SK-N-SH (cell line): Measurements from ENCODE around the gene GPR68. TPM values are rescaled to one million over a fixed set of nuclear protein-coding genes. Genes with fewer than 3 reads are reported as not detected.

Experiments
- CTCF ChIA-PET: fragments of 300-600, 350-600 bp; formaldehyde crosslinking; extraction: SDS; loops from one replicate; lab custom pipeline; 2021; lab: Yijun Ruan, JAX
- POLR2A ChIA-PET: fragments of 350-600 bp; sonication (Branson Sonifier 250); formaldehyde crosslinking; extraction: SDS; loops from one replicate; lab custom pipeline; 2020; ENCODE audit warnings: antibody characterized with exemption, inconsistent platforms; lab: Yijun Ruan, JAX
- DNase-seq: peaks from one replicate; pipeline ENCODE4 v3.0.0; 2012
- H2AFZ ChIP-seq: fragments of 200-600 bp; sonication (generic); 2 replicates; pipeline ENCODE4 v1.8.1; 2016; ENCODE audit warnings: antibody characterized with exemption, mild to moderate bottlenecking, low read depth
- H3F3A ChIP-seq: fragments of 200-600 bp; sonication (generic); replicated peaks from 2 replicates; pipeline ENCODE3; 2016; ENCODE audit warnings: antibody characterized with exemption, mild to moderate bottlenecking; ENCODE audit not compliant: insufficient read depth
- H3K27ac ChIP-seq, 2 experiments: fragments of 200-500 bp in 1 of 2; fragments of 200-600 bp in 1 of 2; sonication (Bioruptor generic) in 1 of 2; sonication (generic), shearing (Covaris generic) in 1 of 2; 2 replicates each; pipeline versions ENCODE4 v1.5.1 to v1.6.1; 2014 to 2016; ENCODE audit warnings: low read depth in 2 of 2, inconsistent platforms in 1 of 2, low read length in 1 of 2, mild to moderate bottlenecking in 1 of 2, mixed read lengths in 1 of 2
- H3K27me3 ChIP-seq: fragments of 200-600 bp; sonication (generic), shearing (Covaris generic); 2 replicates; pipeline ENCODE4 v1.6.1; 2016; ENCODE audit warnings: mixed run types; ENCODE audit not compliant: insufficient read depth
- H3K36me3 ChIP-seq, 2 experiments: fragments of 200-500 bp in 1 of 2; fragments of 200-600 bp in 1 of 2; sonication (Bioruptor generic) in 1 of 2; sonication (generic) in 1 of 2; replicated peaks in 1 of 2; 2 replicates each; pipeline versions ENCODE3 to v1.5.1; 2014 to 2016; ENCODE audit warnings: low read length in 1 of 2, mild to moderate bottlenecking in 1 of 2; ENCODE audit not compliant: insufficient read depth in 2 of 2, control insufficient read depth in 1 of 2
- H3K4me1 ChIP-seq, 2 experiments: fragments of 200-500 bp in 1 of 2; fragments of 200-600 bp in 1 of 2; sonication (Bioruptor generic) in 1 of 2; sonication (generic), shearing (Covaris generic) in 1 of 2; 2 replicates each; pipeline versions ENCODE4 v1.5.1 to v1.6.1; 2014 to 2016; ENCODE audit warnings: low read depth in 1 of 2, low read length in 1 of 2, mixed run types in 1 of 2; ENCODE audit not compliant: insufficient read depth in 2 of 2, control insufficient read depth in 1 of 2
- H3K4me2 ChIP-seq: fragments of 200-600 bp; sonication (generic), shearing (Covaris generic); 2 replicates; pipeline ENCODE4 v1.6.1; 2017; ENCODE audit warnings: mixed run types
- H3K4me3 ChIP-seq, 2 experiments: fragments of 200-500 bp in 1 of 2; fragments of 200-600 bp in 1 of 2; sonication (Bioruptor generic) in 1 of 2; sonication (generic), shearing (Covaris generic) in 1 of 2; 2 replicates each; pipeline versions ENCODE4 v1.5.1 to v1.8.1; 2014 to 2016; ENCODE audit warnings: low read depth in 2 of 2, inconsistent platforms in 1 of 2, low read length in 1 of 2, mild to moderate bottlenecking in 1 of 2, mixed read lengths in 1 of 2, moderate library complexity in 1 of 2
- H3K79me2 ChIP-seq: fragments of 200-600 bp; sonication (generic); 2 replicates; pipeline ENCODE4 v1.8.1; 2017; ENCODE audit warnings: mild to moderate bottlenecking; ENCODE audit not compliant: insufficient read depth
- H3K9ac ChIP-seq: fragments of 200-600 bp; sonication (generic); 2 replicates; pipeline ENCODE4 v1.6.1; 2017; ENCODE audit warnings: mixed run types
- H3K9me2 ChIP-seq: fragments of 200-600 bp; sonication (generic); 2 replicates; pipeline ENCODE4 v1.6.1; 2017; ENCODE audit warnings: mixed run types
- H3K9me3 ChIP-seq: fragments of 200-600 bp; sonication (generic); 2 replicates; pipeline ENCODE4 v1.6.1; 2017; ENCODE audit warnings: mixed run types, mild to moderate bottlenecking, moderate library complexity
- H4K20me1 ChIP-seq: fragments of 200-600 bp; sonication (generic); 2 replicates; pipeline ENCODE4 v1.6.1; 2017; ENCODE audit warnings: mild to moderate bottlenecking, mixed run types; ENCODE audit not compliant: insufficient read depth
- CHD2 ChIP-seq: fragments of 150-350 bp; IDR thresholded peaks from 2 replicates; pipeline ENCODE4 v1.6.1; 2018; ENCODE audit warnings: low read length; ENCODE audit not compliant: partially characterized antibody
- EP300 ChIP-seq, 2 experiments: IDR thresholded peaks; 2 replicates each; pipeline versions ENCODE4 v1.4.0 to v1.6.1; 2012; ENCODE audit warnings: borderline replicate concordance in 1 of 2, low read depth in 1 of 2, low read length in 1 of 2
- EZH2phosphoT487 ChIP-seq: fragments of 200-600 bp; sonication (generic); IDR thresholded peaks from 2 replicates; pipeline ENCODE4 v1.6.1; 2017; ENCODE audit warnings: low read depth, mixed run types, mild to moderate bottlenecking, antibody characterized with exemption, moderate library complexity, borderline replicate concordance
- FOSL2 ChIP-seq: IDR thresholded peaks from 2 replicates; pipeline ENCODE4 v1.4.0; 2012; ENCODE audit warnings: low read depth, mild to moderate bottlenecking, moderate library complexity, borderline replicate concordance
- FOXJ3 ChIP-seq: sonication (generic); formaldehyde crosslinking; IDR thresholded peaks from 2 replicates; pipeline ENCODE4 v1.5.1; 2020; ENCODE audit warnings: mild to moderate bottlenecking, missing genetic modification reagents
- FOXM1 ChIP-seq: IDR thresholded peaks from 2 replicates; pipeline ENCODE4 v1.4.0; 2012; ENCODE audit warnings: low read depth, mild to moderate bottlenecking
- GABPA ChIP-seq: IDR thresholded peaks from 2 replicates; pipeline ENCODE4 v1.4.0; 2012; ENCODE audit warnings: low read depth, mild to moderate bottlenecking
- GATA2 ChIP-seq: sonication (generic); formaldehyde crosslinking; IDR thresholded peaks from 2 replicates; pipeline ENCODE4 v1.5.0; 2020; ENCODE audit warnings: mild to moderate bottlenecking, missing genetic modification reagents
- MEF2A ChIP-seq: IDR thresholded peaks from 2 replicates; pipeline ENCODE4 v1.4.0; 2012; ENCODE audit warnings: low read depth, borderline replicate concordance
- MXI1 ChIP-seq: IDR thresholded peaks from 2 replicates; pipeline ENCODE4 v1.6.1; 2012; ENCODE audit warnings: mild to moderate bottlenecking, low read depth, low read length, improper control_type of control experiment
- NFIC ChIP-seq: IDR thresholded peaks from 2 replicates; pipeline ENCODE4 v1.4.0; 2012; ENCODE audit warnings: borderline replicate concordance
- NRF1 ChIP-seq: IDR thresholded peaks from 2 replicates; pipeline ENCODE4 v1.6.1; 2012; ENCODE audit warnings: low read depth, mild to moderate bottlenecking, low read length
- PBX3 ChIP-seq: IDR thresholded peaks from 2 replicates; pipeline ENCODE4; 2012
- POLR2AphosphoS5 ChIP-seq: IDR thresholded peaks from 2 replicates; pipeline ENCODE4 v1.6.1; 2012; ENCODE audit warnings: low read depth, low read length
- RCOR1 ChIP-seq: fragments of 150-350 bp; IDR thresholded peaks from 2 replicates; pipeline ENCODE4 v1.6.1; 2017; ENCODE audit warnings: antibody characterized with exemption, low read length
- RFX5 ChIP-seq: IDR thresholded peaks from 2 replicates; pipeline ENCODE4 v1.6.1; 2012; ENCODE audit warnings: mild to moderate bottlenecking, improper control_type of control experiment, low read length
- RXRA ChIP-seq: IDR thresholded peaks from 2 replicates; pipeline ENCODE4 v1.4.0; 2012; ENCODE audit warnings: low read depth, mild to moderate bottlenecking, borderline replicate concordance
- TAF1 ChIP-seq: IDR thresholded peaks from 2 replicates; pipeline ENCODE4 v1.6.1; 2012; ENCODE audit warnings: low read depth, mild to moderate bottlenecking, low read length, moderate library complexity, borderline replicate concordance
- TCF12 ChIP-seq: IDR thresholded peaks from 2 replicates; pipeline ENCODE4 v1.4.0; 2012
- USF1 ChIP-seq: IDR thresholded peaks from 2 replicates; pipeline ENCODE4 v1.4.0; 2012; ENCODE audit warnings: low read depth, borderline replicate concordance
- USF2 ChIP-seq: fragments of 150-350 bp; IDR thresholded peaks from 2 replicates; pipeline ENCODE4 v1.6.1; 2017; ENCODE audit warnings: antibody characterized with exemption, low read length, low read depth, borderline replicate concordance
- WGBS: methylation state at CpG from one replicate; pipeline ENCODE4 v1.1.6; 2017; ENCODE audit warnings: low lambda C conversion rate; 5-methylcytosine and 5-hydroxymethylcytosine counted together
- polyA plus RNA-seq, 3 experiments: library from polyadenylated mRNA; depleted of rRNA; stranded (reverse); fragments of >200 nt; gene quantifications; 2 replicates each; pipeline ENCODE4 v1.2.3, GENCODE V29; 2012
- TF ChIP-seq, protein P1 (sequence below): IDR thresholded peaks from 2 replicates; pipeline ENCODE4 v1.4.0; 2012; ENCODE audit warnings: low read depth
- TF ChIP-seq, protein P2 (sequence below): fragments of 200-600 bp; sonication (generic); IDR thresholded peaks from 2 replicates; pipeline ENCODE4 v1.6.1; 2017; ENCODE audit warnings: antibody characterized with exemption, mild to moderate bottlenecking, moderate library complexity

Gene GPR68
- polyA plus RNA-seq, 1 of the 3 experiments (the other 2 are of a cell fraction): 0.18 TPM

- Histone ChIP-seq H3K9me3 (no peaks in the 10 kb centered on the region), H3K27ac (no peak overlapping the region), H3K4me1 (no peaks in the 10 kb centered on the region; a peak in 1 of 4 replicates), H3K36me3 (no peaks in the 10 kb centered on the region), H2AFZ (no peak overlapping the region), H3K79me2 (no peaks in the 10 kb centered on the region), H3K27me3 (no peaks in the 10 kb centered on the region), H3K9me2 (no peaks in the 10 kb centered on the region)
- TF ChIP-seq EP300 (IDR thresholded peaks at IDR 0.05; ENCODE audit: borderline replicate concordance in 1 of 2, low read depth in 1 of 2, low read length in 1 of 2) (no peak), PBX3 (no peak), USF2 (no peak), TCF12 (no peak), RXRA (no peak), GATA2 (CRISPR knock-in tag) (no peak), FOXM1 (no peak), GABPA (no peak), EZH2phosphoT487 (no peak), FOSL2 (no peak), NFIC (no peak), NRF1 (no peak), POLR2AphosphoS5 (no peak)
- TF ChIP-seq, protein P1, sequence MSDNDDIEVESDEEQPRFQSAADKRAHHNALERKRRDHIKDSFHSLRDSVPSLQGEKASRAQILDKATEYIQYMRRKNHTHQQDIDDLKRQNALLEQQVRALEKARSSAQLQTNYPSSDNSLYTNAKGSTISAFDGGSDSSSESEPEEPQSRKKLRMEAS: no peak
- TF ChIP-seq, all 33 proteins: peak for 0
- WGBS: 93% methylated on average over 34 of the region's 63 CpGs
- Histone ChIP-seq H3F3A (no peaks in the 10 kb centered on the region), H3K9ac (no peak overlapping the region), H3K4me3 (no peak overlapping the region), H4K20me1 (no peaks in the 10 kb centered on the region), H3K4me2 (no peak overlapping the region)
- no peak for DNase-seq
- POLR2A ChIA-PET: no interaction called here
- CTCF ChIA-PET: interaction anchor here (1.1 to 1.6 kb wide), 2 partner anchors 10 to 53 kb away, joined by 3 to 7 read pairs; partner anchors contain the start of gene GPR68
Measured at GRCh38 chr14:91233936-91234790, 10.3 kb downstream of the GPR68 start.

- Histone ChIP-seq H3K79me2 (no peaks in the 10 kb centered on the region), H3K4me3 (no peak overlapping the region), H3K9ac (no peak overlapping the region), H2AFZ (no peak overlapping the region), H3K36me3 (no peaks in the 10 kb centered on the region), H3K4me1 (no peaks in the 10 kb centered on the region; a peak in 1 of 4 replicates), H4K20me1 (no peaks in the 10 kb centered on the region), H3K27me3 (no peaks in the 10 kb centered on the region), H3K9me2 (no peaks in the 10 kb centered on the region), H3K9me3 (no peaks in the 10 kb centered on the region), H3F3A (no peaks in the 10 kb centered on the region), H3K27ac (no peak overlapping the region), H3K4me2 (no peak overlapping the region)
- POLR2A ChIA-PET: interaction anchor here (0.5 kb wide), 1 partner anchor 13 kb away, joined by 5 read pairs; no protein-coding TSS in a partner anchor
- WGBS: no CpG with 5 or more reads among the region's 2 CpGs
- no peak for DNase-seq
- TF ChIP-seq FOXJ3 (CRISPR knock-in tag) (no peak), FOSL2 (no peak), MXI1 (no peak), RFX5 (no peak), MEF2A (no peak), EZH2phosphoT487 (no peak), USF1 (no peak), RCOR1 (no peak), CHD2 (no peak), NRF1 (no peak), EP300 (IDR thresholded peaks at IDR 0.05; ENCODE audit: borderline replicate concordance in 1 of 2, low read depth in 1 of 2, low read length in 1 of 2) (no peak), TAF1 (no peak)
- TF ChIP-seq, protein P2, sequence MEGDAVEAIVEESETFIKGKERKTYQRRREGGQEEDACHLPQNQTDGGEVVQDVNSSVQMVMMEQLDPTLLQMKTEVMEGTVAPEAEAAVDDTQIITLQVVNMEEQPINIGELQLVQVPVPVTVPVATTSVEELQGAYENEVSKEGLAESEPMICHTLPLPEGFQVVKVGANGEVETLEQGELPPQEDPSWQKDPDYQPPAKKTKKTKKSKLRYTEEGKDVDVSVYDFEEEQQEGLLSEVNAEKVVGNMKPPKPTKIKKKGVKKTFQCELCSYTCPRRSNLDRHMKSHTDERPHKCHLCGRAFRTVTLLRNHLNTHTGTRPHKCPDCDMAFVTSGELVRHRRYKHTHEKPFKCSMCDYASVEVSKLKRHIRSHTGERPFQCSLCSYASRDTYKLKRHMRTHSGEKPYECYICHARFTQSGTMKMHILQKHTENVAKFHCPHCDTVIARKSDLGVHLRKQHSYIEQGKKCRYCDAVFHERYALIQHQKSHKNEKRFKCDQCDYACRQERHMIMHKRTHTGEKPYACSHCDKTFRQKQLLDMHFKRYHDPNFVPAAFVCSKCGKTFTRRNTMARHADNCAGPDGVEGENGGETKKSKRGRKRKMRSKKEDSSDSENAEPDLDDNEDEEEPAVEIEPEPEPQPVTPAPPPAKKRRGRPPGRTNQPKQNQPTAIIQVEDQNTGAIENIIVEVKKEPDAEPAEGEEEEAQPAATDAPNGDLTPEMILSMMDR: no peak
- CTCF ChIA-PET: no interaction called here
Measured at GRCh38 chr14:91232603-91233002, 11.9 kb downstream of the GPR68 start.
